Lung (tissue), 16 donors: ENCODE measurements around the gene PCDHB9. TPM values are rescaled to one million over a fixed set of nuclear protein-coding genes. Genes with fewer than 3 reads are reported as not detected.
"Not testable (repeated sequence)": the region's sequence is repeated elsewhere in the genome, so short reads cannot be mapped to it uniquely, and the experiment has no call there.

Experiments
- ATAC-seq: fragments of 200-7000 bp; cut with Tn5 transposase; one replicate; pipeline ENCODE4 v1.9.1; 2020; ENCODE audit warnings: moderate number of reproducible peaks; ENCODE audit not compliant: insufficient read depth, low FRiP score
- DNase-seq, 3 donors: peaks; one replicate each; pipeline ENCODE4 v3.0.0-alpha.2; 2013 to 2017
- H3K27ac ChIP-seq, 2 donors: one replicate each; pipeline ENCODE4 v1.5.1; 2013; ENCODE audit warnings: mild to moderate bottlenecking in 2 of 2, moderate library complexity in 2 of 2, control low read depth in 1 of 2, inconsistent platforms in 1 of 2, low read depth in 1 of 2, low read length in 1 of 2
- H3K27me3 ChIP-seq, 3 donors: one replicate each; pipeline ENCODE4 v1.5.1; 2013; ENCODE audit warnings: low read length in 2 of 3; ENCODE audit not compliant: control insufficient read depth in 3 of 3, insufficient read depth in 3 of 3
- H3K36me3 ChIP-seq, 4 donors: one replicate each; pipeline ENCODE4 v1.5.1; 2013; ENCODE audit warnings: low read length in 4 of 4, mild to moderate bottlenecking in 1 of 4, moderate library complexity in 1 of 4; ENCODE audit not compliant: control insufficient read depth in 4 of 4, insufficient read depth in 4 of 4
- H3K4me1 ChIP-seq, 5 donors: one replicate each; pipeline ENCODE4 v1.5.1; 2013; ENCODE audit warnings: low read length in 5 of 5, mild to moderate bottlenecking in 2 of 5, moderate library complexity in 1 of 5; ENCODE audit not compliant: control insufficient read depth in 5 of 5, insufficient read depth in 5 of 5
- H3K4me3 ChIP-seq: one replicate; pipeline ENCODE4 v1.5.1; 2013; ENCODE audit warnings: mild to moderate bottlenecking, control low read depth, moderate library complexity
- H3K9ac ChIP-seq, 2 donors: one replicate each; pipeline ENCODE4 v1.5.1; 2013; ENCODE audit warnings: low read length in 2 of 2, control low read depth in 1 of 2; ENCODE audit not compliant: insufficient read depth in 1 of 2
- H3K9me3 ChIP-seq, 4 donors: one replicate each; pipeline ENCODE4 v1.5.1; 2013; ENCODE audit warnings: low read length in 3 of 4, mild to moderate bottlenecking in 1 of 4, moderate library complexity in 1 of 4; ENCODE audit not compliant: control insufficient read depth in 4 of 4, insufficient read depth in 3 of 4
- CTCF ChIP-seq: IDR thresholded peaks from 2 replicates; pipeline ENCODE4 v1.5.1; 2012; ENCODE audit warnings: mild to moderate bottlenecking; ENCODE audit errors: control extremely low read depth, extremely low read depth
- WGBS, 2 donors: extraction: QIAGEN DNeasy Blood & Tissue Kit; methylation state at CpG; one replicate each; pipeline ENCODE4 v1.1.7; 2013; 5-methylcytosine and 5-hydroxymethylcytosine counted together
- long read RNA-seq, 5 donors: transcript quantifications; one replicate each; lab custom pipeline, GENCODE V29; 2026
- polyA plus RNA-seq, 2 donors: library from polyadenylated mRNA; stranded (reverse); fragments of 200-250 nt; gene quantifications; one replicate each; pipeline ENCODE4 v1.2.1, GENCODE V29; 2013
- total RNA-seq, 2 donors: library from RNA; depleted of rRNA in 1 of 2; stranded (reverse); fragments of >200 nt in 1 of 2; gene quantifications; one replicate each; pipeline ENCODE4 v1.2.1, GENCODE V29; 2014 to 2021
- donor health status: control.
- donor health status: control.
- donor health status: Bipolar disorder and iron deficiency.
- donor health status: healthy.
- donor health status: DM: yes; HTN: yes; CAD: no.

PCDHB9 gene
- total RNA-seq (1 to 10 TPM; 1.8 to 3.1 TPM), polyA plus RNA-seq (under 1 TPM; 0.37 to 0.38 TPM)
- long read RNA-seq, donor 1, full-length matches to known transcripts, result 6 of 6 reads
- long read RNA-seq, donor 1, partial matches to known transcripts, result 0 of 6 reads
- long read RNA-seq, donor 1, other reads (novel, unspliced or antisense), result 0 of 6 reads
- long read RNA-seq, donor 2, full-length matches to known transcripts, result 5 of 5 reads
- long read RNA-seq, donor 2, partial matches to known transcripts, result 0 of 5 reads
- long read RNA-seq, donor 2, other reads (novel, unspliced or antisense), result 0 of 5 reads
- long read RNA-seq, donor 3, full-length matches to known transcripts, result 1 of 1 reads
- long read RNA-seq, donor 3, partial matches to known transcripts, result 0 of 1 reads
- long read RNA-seq, donor 3, other reads (novel, unspliced or antisense), result 0 of 1 reads
- long read RNA-seq, donor 4, full-length matches to known transcripts, result 4 of 4 reads
- long read RNA-seq, donor 4, partial matches to known transcripts, result 0 of 4 reads
- long read RNA-seq, donor 4, other reads (novel, unspliced or antisense), result 0 of 4 reads
- long read RNA-seq, donor 5, full-length matches to known transcripts, result 8 of 8 reads
- long read RNA-seq, donor 5, partial matches to known transcripts, result 0 of 8 reads
- long read RNA-seq, donor 5, other reads (novel, unspliced or antisense), result 0 of 8 reads

DNA sequence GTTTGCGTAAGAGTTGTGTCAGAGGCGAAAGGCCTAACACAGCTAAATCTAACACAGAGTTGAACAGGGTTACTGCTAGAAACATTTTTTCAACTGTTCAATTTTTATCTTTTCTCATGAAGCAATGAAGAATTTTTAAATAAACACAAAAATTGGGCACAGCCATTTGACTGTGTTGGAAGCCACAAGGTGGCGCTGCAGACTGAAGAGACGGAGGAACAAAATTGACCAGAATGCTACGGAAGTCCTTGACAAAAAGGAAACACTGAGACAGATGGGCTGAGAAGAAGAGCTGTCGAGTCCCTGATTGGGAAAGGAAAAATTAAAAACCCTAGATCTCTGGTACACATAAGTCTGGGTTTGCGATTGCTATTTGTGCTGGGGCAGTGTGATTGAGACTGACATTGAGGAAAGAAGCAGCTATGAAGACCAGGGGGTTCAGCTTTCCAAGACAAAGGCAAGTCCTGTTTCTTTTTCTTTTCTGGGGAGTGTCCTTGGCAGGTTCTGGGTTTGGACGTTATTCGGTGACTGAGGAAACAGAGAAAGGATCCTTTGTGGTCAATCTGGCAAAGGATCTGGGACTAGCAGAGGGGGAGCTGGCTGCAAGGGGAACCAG is at the start of gene PCDHB9:
TSS of gene PCDHB9 (plus strand) at position 265 of the 616 bp plus-strand sequence. CDS start at position 423, 158 bp downstream.
- Histone ChIP-seq H3K4me3 (no peak within 1 kb of the TSS), H3K4me1 (peaks cover 0 to 1% (median 0%) of the 10 kb centered on the region in 5 donors), H3K9ac (no peak within 1 kb of the TSS), H3K36me3 (peaks cover 0 to 3% (median 0%) of the 10 kb centered on the region in 4 donors), H3K27me3 (no peaks in the 10 kb centered on the region), H3K27ac (no peak within 1 kb of the TSS), H3K9me3 (peaks cover 5 to 31% (median 16%) of the 10 kb centered on the region in 4 donors)
- 16% methylated on average over 9 of the region's 9 CpGs for WGBS, 2 donors
- no peak for TF ChIP-seq CTCF
- peak in 2 of 3 donors; percentile 34 to 50 for DNase-seq
- no peak for ATAC-seq

DNA sequence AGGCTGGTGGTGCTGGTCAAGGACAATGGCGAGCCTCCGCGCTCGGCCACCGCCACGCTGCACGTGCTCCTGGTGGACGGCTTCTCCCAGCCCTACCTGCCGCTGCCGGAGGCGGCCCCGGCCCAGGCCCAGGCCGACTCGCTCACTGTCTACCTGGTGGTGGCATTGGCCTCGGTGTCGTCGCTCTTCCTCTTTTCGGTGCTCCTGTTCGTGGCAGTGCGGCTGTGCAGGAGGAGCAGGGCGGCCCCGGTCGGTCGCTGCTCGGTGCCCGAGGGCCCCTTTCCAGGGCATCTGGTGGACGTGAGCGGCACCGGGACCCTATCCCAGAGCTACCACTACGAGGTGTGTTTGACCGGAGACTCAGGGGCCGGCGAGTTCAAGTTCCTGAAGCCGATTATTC is 49.6 kb upstream of the PCDHB9 start:
- H3K9me3 ChIP-seq, result peaks cover 5 to 26% (median 12%) of the 10 kb centered on the region in 4 donors

DNA sequence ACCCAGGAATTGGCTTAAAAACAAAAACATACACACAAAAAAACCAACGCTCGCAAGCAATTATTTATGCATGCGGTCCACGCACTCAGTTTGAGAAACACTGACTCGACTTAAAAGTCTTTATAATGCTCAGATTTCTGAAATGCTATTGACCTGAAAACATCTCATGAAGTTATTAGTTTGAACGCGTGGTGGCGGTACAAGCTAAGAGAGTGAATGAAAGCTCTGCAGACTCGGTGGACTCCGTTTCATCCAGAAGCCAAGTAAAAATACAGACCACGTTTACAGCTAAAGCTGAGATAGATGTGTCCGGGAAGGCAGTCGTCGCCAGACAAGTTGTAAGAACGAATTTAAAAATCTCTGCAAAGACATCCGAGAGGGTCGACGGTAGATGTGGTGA is 37.1 kb upstream of the PCDHB9 start, which contains the start of gene PCDHB6:
TSS of gene PCDHB6 (plus strand) at position 246 of the 400 bp plus-strand sequence. CDS start 201 bp downstream, outside the sequence.
- H3K36me3 ChIP-seq, result no peaks in the 10 kb centered on the region
- peaks cover 3 to 28% (median 9%) of the 10 kb centered on the region in 4 donors for H3K9me3 ChIP-seq
- WGBS, 2 donors, result 12 to 16% methylated on average over 18 of the region's 18 CpGs
- ATAC-seq, result no peak
- no peak for TF ChIP-seq CTCF
- no peak within 1 kb of the TSS for H3K9ac ChIP-seq
- no peaks in the 10 kb centered on the region for H3K4me1 ChIP-seq
- no peak within 1 kb of the TSS for H3K27ac ChIP-seq
- H3K4me3 ChIP-seq, result no peak within 1 kb of the TSS
- peak in 2 of 3 donors; percentile 45 to 46 for DNase-seq
- peaks cover 0 to 2% (median 0%) of the 10 kb centered on the region in 3 donors for H3K27me3 ChIP-seq

More for the DNA sequence above, 49.6 kb upstream of the PCDHB9 start:
- H3K4me1 ChIP-seq, DNase-seq, H3K27me3 ChIP-seq, H3K27ac ChIP-seq, H3K9ac ChIP-seq, H3K4me3 ChIP-seq, ATAC-seq, H3K36me3 ChIP-seq: not testable (repeated sequence)
- 43 to 46% methylated on average over 30 to 34 of the region's 34 CpGs for WGBS, 2 donors
